SK-N-SH treated with all-trans-retinoic acid at 6 μM for 48 hours (cell line): Measurements from ENCODE around the gene MGMT.

Source experiments
- ARNTL ChIP-seq: fragments of 450-650 bp; formaldehyde crosslinking; IDR thresholded peaks from 2 replicates; pipeline ENCODE4 v1.5.0; 2020; ENCODE audit warnings: low read depth, mild to moderate bottlenecking, moderate library complexity, borderline replicate concordance
- BACH2 ChIP-seq: fragments of 250-450 bp; sonication (Bioruptor Pico); IDR thresholded peaks from 2 replicates; pipeline ENCODE4 v1.9.0; 2021; ENCODE audit warnings: mild to moderate bottlenecking, borderline replicate concordance
- ESRRG ChIP-seq: fragments of 250-450 bp; sonication (Bioruptor Pico); IDR thresholded peaks from 2 replicates; pipeline ENCODE4 v1.6.1; 2021; ENCODE audit warnings: mild to moderate bottlenecking
- GLIS3 ChIP-seq: fragments of 250-450 bp; sonication (Bioruptor Pico); IDR thresholded peaks from 2 replicates; pipeline ENCODE4 v1.5.0; 2020; ENCODE audit warnings: mild to moderate bottlenecking, moderate library complexity
- OSR1 ChIP-seq: fragments of 250-450 bp; sonication (Bioruptor Pico); IDR thresholded peaks from 2 replicates; pipeline ENCODE4 v1.8.0; 2022; ENCODE audit warnings: moderate library complexity, mild to moderate bottlenecking, inconsistent platforms
- ZC3H10 ChIP-seq: fragments of 250-450 bp; sonication (Bioruptor Pico); IDR thresholded peaks from 2 replicates; pipeline ENCODE4 v1.5.1; 2021; ENCODE audit warnings: mild to moderate bottlenecking, moderate library complexity
- ZFP30 ChIP-seq: fragments of 450-650 bp; formaldehyde crosslinking; IDR thresholded peaks from 2 replicates; pipeline ENCODE4 v1.5.0; 2022; ENCODE audit warnings: mild to moderate bottlenecking, moderate library complexity
- ZNF8 ChIP-seq: fragments of 450-650 bp; formaldehyde crosslinking; IDR thresholded peaks from 2 replicates; pipeline ENCODE4 v1.5.0; 2020; ENCODE audit warnings: mild to moderate bottlenecking, moderate library complexity
- TF ChIP-seq, protein P1 (sequence below): fragments of 250-450 bp; sonication (Bioruptor Pico); IDR thresholded peaks from 2 replicates; pipeline ENCODE4 v1.8.0; 2020; ENCODE audit warnings: mild to moderate bottlenecking, moderate library complexity, borderline replicate concordance
- TF ChIP-seq, protein P2 (sequence below): fragments of 250-450 bp; sonication (Bioruptor Pico); IDR thresholded peaks from 2 replicates; pipeline ENCODE4 v1.5.1; 2020; ENCODE audit warnings: low read depth, mild to moderate bottlenecking, moderate library complexity

DNA sequence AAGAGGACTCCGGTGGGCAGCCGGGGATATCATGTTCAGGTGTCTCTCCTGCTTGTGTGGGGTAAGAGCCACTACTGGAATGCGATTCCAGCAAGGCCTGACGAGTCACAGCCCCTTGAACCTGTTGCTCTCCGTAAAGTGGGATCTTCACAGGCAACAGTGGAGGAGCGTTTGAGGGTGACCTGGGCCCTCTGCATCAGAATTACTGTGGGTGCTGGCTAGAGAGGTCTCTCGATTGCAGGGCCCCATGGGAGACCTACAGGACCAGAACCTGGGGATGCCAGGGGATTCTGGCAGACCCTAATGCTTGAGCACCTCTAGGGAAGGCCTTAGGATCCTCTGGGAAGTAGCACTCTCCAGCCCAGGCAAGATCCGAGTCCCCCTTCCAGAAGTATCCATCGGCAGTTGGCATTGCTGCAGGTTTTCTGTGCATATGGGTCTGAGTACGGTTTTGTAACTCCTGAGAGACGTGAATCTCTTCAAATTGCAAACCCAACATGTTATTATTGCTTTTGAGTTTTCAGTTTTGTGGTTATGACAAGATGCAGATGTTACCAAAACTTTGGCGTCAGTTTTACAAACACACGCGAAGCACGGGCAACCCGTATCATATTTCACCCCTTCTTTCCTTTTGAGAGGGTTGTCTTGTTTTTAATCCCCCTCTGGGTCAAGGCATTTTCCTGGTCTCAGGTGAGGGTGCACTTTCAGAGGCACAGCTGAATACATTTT lies 4.6 kb downstream of the MGMT start:
- TF ChIP-seq BACH2 = no peak
- no peak for TF ChIP-seq OSR1 (CRISPR knock-in tag)
- TF ChIP-seq, protein P1, sequence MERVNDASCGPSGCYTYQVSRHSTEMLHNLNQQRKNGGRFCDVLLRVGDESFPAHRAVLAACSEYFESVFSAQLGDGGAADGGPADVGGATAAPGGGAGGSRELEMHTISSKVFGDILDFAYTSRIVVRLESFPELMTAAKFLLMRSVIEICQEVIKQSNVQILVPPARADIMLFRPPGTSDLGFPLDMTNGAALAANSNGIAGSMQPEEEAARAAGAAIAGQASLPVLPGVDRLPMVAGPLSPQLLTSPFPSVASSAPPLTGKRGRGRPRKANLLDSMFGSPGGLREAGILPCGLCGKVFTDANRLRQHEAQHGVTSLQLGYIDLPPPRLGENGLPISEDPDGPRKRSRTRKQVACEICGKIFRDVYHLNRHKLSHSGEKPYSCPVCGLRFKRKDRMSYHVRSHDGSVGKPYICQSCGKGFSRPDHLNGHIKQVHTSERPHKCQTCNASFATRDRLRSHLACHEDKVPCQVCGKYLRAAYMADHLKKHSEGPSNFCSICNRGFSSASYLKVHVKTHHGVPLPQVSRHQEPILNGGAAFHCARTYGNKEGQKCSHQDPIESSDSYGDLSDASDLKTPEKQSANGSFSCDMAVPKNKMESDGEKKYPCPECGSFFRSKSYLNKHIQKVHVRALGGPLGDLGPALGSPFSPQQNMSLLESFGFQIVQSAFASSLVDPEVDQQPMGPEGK (CRISPR knock-in tag) = no peak
- no peak for TF ChIP-seq ZFP30 (CRISPR knock-in tag)
- no peak for TF ChIP-seq GLIS3 (CRISPR knock-in tag)
- no peak for TF ChIP-seq ARNTL (CRISPR knock-in tag)
- TF ChIP-seq, protein P2, sequence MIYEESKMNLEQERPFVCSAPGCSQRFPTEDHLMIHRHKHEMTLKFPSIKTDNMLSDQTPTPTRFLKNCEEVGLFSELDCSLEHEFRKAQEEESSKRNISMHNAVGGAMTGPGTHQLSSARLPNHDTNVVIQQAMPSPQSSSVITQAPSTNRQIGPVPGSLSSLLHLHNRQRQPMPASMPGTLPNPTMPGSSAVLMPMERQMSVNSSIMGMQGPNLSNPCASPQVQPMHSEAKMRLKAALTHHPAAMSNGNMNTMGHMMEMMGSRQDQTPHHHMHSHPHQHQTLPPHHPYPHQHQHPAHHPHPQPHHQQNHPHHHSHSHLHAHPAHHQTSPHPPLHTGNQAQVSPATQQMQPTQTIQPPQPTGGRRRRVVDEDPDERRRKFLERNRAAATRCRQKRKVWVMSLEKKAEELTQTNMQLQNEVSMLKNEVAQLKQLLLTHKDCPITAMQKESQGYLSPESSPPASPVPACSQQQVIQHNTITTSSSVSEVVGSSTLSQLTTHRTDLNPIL (CRISPR knock-in tag) = no peak
- TF ChIP-seq ZC3H10 = no peak
- no peak for TF ChIP-seq ESRRG
- no peak for TF ChIP-seq ZNF8
